GM18498 (cell line): ENCODE results near the gene OLA1.

ENCODE experiments used
- ATAC-seq: cut with Tn5 transposase; IDR thresholded peaks from one replicate; pipeline ENCODE4 v1.9.1; 2021; ENCODE audit warnings: mild to moderate bottlenecking, moderate library complexity; ENCODE audit not compliant: unreplicated experiment

The OLA1 gene

GRCh38 chr2:174180726-174181236 is 67.6 kb downstream of the OLA1 start:
- no peak for ATAC-seq

- no peak for ATAC-seq
Measured at GRCh38 chr2:174180165-174180724, 68.1 kb downstream of the OLA1 start.

GRCh38 chr2:174177316-174177890 is 70.9 kb downstream of the OLA1 start:
- no peak for ATAC-seq

GRCh38 chr2:174176898-174177297 is 71.4 kb downstream of the OLA1 start:
- ATAC-seq = no peak

- ATAC-seq = no peak
Measured at GRCh38 chr2:174174741-174175140, 73.6 kb downstream of the OLA1 start.

- no peak for ATAC-seq
Measured at GRCh38 chr2:174172802-174173355, 75.5 kb downstream of the OLA1 start.

- no peak for ATAC-seq
Measured at GRCh38 chr2:174171686-174172445, 76.5 kb downstream of the OLA1 start.

- ATAC-seq = no peak
Measured at GRCh38 chr2:174169372-174169771, 79.0 kb downstream of the OLA1 start.

GRCh38 chr2:174166261-174166660 is 82.1 kb downstream of the OLA1 start:
- ATAC-seq = no peak

- no peak for ATAC-seq
Measured at GRCh38 chr2:174161490-174161889, 86.8 kb downstream of the OLA1 start.

- ATAC-seq = no peak
Measured at GRCh38 chr2:174158003-174158402, 90.3 kb downstream of the OLA1 start.

GRCh38 chr2:174157053-174157452 is 91.3 kb downstream of the OLA1 start:
- no peak for ATAC-seq

- no peak for ATAC-seq
Measured at GRCh38 chr2:174153757-174154680, 94.3 kb downstream of the OLA1 start.

GRCh38 chr2:174149530-174149929 is 98.8 kb downstream of the OLA1 start:
- ATAC-seq = no peak

- ATAC-seq = no peak
Measured at GRCh38 chr2:174148833-174149232, 99.5 kb downstream of the OLA1 start.

- ATAC-seq = no peak
Measured at GRCh38 chr2:174145827-174146226, 102.5 kb downstream of the OLA1 start.

- ATAC-seq = no peak
Measured at GRCh38 chr2:174142290-174142689, 106.0 kb downstream of the OLA1 start.

GRCh38 chr2:174138161-174138560 is 110.2 kb downstream of the OLA1 start:
- ATAC-seq = no peak

- ATAC-seq = no peak
Measured at GRCh38 chr2:174135981-174136380, 112.4 kb downstream of the OLA1 start.

GRCh38 chr2:174125090-174125489 is 123.2 kb downstream of the OLA1 start:
- ATAC-seq = no peak

GRCh38 chr2:174124181-174124580 is 124.2 kb downstream of the OLA1 start:
- no peak for ATAC-seq
